Measurements from ENCODE around the gene COL4A6. TPM values are rescaled to one million over a fixed set of nuclear protein-coding genes. Genes with fewer than 3 reads are reported as not detected.

The COL4A6 gene
- total and polyA plus RNA-seq, 2 of the 4 experiments (the other 2 are of a cell fraction) = 0.36 to 0.74 TPM

- Histone ChIP-seq H3K79me1 (ENCODE audit: low read depth in 1 of 2, low read length in 2 of 2) (no peaks in the 10 kb centered on the region), H4K91ac (ENCODE audit: insufficient read depth, low read depth, low read length) (no peak overlapping the region), H3K23ac (ENCODE audit: low read depth, low read length) (no peak overlapping the region), H2AK9ac (replicated peaks; ENCODE audit: low read depth, low read length, poor library complexity) (no peak overlapping the region), H3K4me3 (ENCODE audit: insufficient read depth, low read depth, low read length) (no peak overlapping the region), H3K9me1 (ENCODE audit: insufficient read depth, low read length) (no peaks in the 10 kb centered on the region), H3K56ac (ENCODE audit: extremely low read depth, insufficient read depth, low read length) (no peak overlapping the region), H3K36me3 (ENCODE audit: control insufficient read depth, insufficient read depth, low read length) (no peaks in the 10 kb centered on the region), H3K4me2 (ENCODE audit: low read depth, low read length) (no peak overlapping the region), H3K9ac (ENCODE audit: low read depth, low read length) (no peak overlapping the region), H2BK20ac (ENCODE audit: low read depth, low read length) (no peak overlapping the region), H3K27ac (ENCODE audit: insufficient read depth, low read length) (no peak overlapping the region), H4K8ac (ENCODE audit: low read depth in 2 of 2, low read length in 2 of 2) (no peak overlapping the region), H2BK120ac (ENCODE audit: low read depth, low read length) (no peak overlapping the region), H3K18ac (ENCODE audit: low read depth, low read length) (0 out of 2 replicates have a peak overlapping the region, but pooled peaks have one; percentile 52), H2BK5ac (ENCODE audit: low read depth, low read length, poor library complexity, severe bottlenecking) (no peak overlapping the region), H2AK5ac (ENCODE audit: low read depth, low read length) (no peak overlapping the region), H2AFZ (replicated peaks; ENCODE audit: low read length, poor library complexity) (no peak overlapping the region), H3K4me1 (ENCODE audit: control insufficient read depth, insufficient read depth, low read length) (no peaks in the 10 kb centered on the region), H3K27me3 (ENCODE audit: control insufficient read depth, insufficient read depth, low read length) (no peaks in the 10 kb centered on the region), H3K9me3 (ENCODE audit: control insufficient read depth, insufficient read depth, low read length) (no peaks in the 10 kb centered on the region), H3K14ac (replicated peaks; ENCODE audit: low read depth, low read length) (no peak overlapping the region), H3K4ac (ENCODE audit: low read depth, low read length) (no peak overlapping the region), H4K5ac (ENCODE audit: low read depth, low read length) (no peak overlapping the region), H4K20me1 (ENCODE audit: insufficient read depth, low read length) (no peaks in the 10 kb centered on the region), H2BK15ac (ENCODE audit: low read depth, low read length) (no peak overlapping the region; the same call in 2 of the 3 replicates)
- TF ChIP-seq RFX5 (IDR thresholded peaks at IDR 0.05; ENCODE audit: low read depth, low read length) (no peak), SMC3 (IDR thresholded peaks at IDR 0.05; ENCODE audit: low read depth, low read length) (no peak), MAFK (IDR thresholded peaks at IDR 0.05; ENCODE audit: low read depth, low read length) (no peak), RAD21 (IDR thresholded peaks at IDR 0.05; ENCODE audit: low read length) (no peak), MXI1 (IDR thresholded peaks at IDR 0.05; ENCODE audit: borderline replicate concordance, low read depth, low read length) (no peak), NFE2L2 (IDR thresholded peaks at IDR 0.05; ENCODE audit: low read depth, low read length) (no peak), ELK1 (IDR thresholded peaks at IDR 0.05; ENCODE audit: borderline replicate concordance, low read depth, low read length) (no peak)
- dilution Hi-C loops (cut with HindIII; ENCODE audit: low sequenced_read_pairs, unreplicated experiment) (no loop called here), intact Hi-C loops (cut with micrococcal nuclease) (no loop called here), in situ Hi-C loops (cut with MboI; ENCODE audit: low sequenced_read_pairs) (no loop called here)
- DNase-seq (peak; percentile 3), ATAC-seq (ENCODE audit: low read depth) (peak; percentile 35; the same call in 1 of the 2 replicates)
- CTCF ChIA-PET = no interaction called here
- POLR2A ChIA-PET (ENCODE audit: unreplicated experiment) = no interaction called here
- WGBS, 2 experiments (ENCODE audit: extremely low coverage in 2 of 2, insufficient read length in 1 of 2) = no CpG with 5 or more reads among the region's 2 CpGs
- BruUV-seq (replicated peaks) = no TSS peak
Observed at GRCh38 chrX:108361316-108361715, 76.9 kb downstream of the COL4A6 start.
